GM11168 (cell line): Measurements from ENCODE around the gene JPT2.
"Not testable (repeated sequence)": the region's sequence is repeated elsewhere in the genome, so short reads cannot be mapped to it uniquely, and the experiment has no call there.

ENCODE experiments used
- in situ Hi-C: fragments of 300-500 bp; cut with MboI; formaldehyde crosslinking; loops from one replicate; pipeline ENCODE4 v1.12.0; 2022; ENCODE audit warnings: low sequenced_read_pairs; ENCODE audit not compliant: unreplicated experiment

JPT2 gene

GRCh38 chr16:1705688-1706385, 27.8 kb downstream of the JPT2 start, which contains the start of gene MAPK8IP3:
MAPK8IP3 (plus strand) TSS chr16:1706195; CDS start chr16:1706340, 145 bp downstream.
- in situ Hi-C loops = no loop called here

GRCh38 chr16:1706386-1707192, 28.5 kb downstream of the JPT2 start:
- in situ Hi-C loops = no loop called here

- in situ Hi-C loops = no loop called here
Observed at GRCh38 chr16:1707193-1707790, 29.2 kb downstream of the JPT2 start.

GRCh38 chr16:1708083-1708767, 30.1 kb downstream of the JPT2 start:
- in situ Hi-C loops = no loop called here

- in situ Hi-C loops = no loop called here
Observed at GRCh38 chr16:1708768-1709180, 30.7 kb downstream of the JPT2 start.

- in situ Hi-C loops = no loop called here
Observed at GRCh38 chr16:1709356-1709755, 31.3 kb downstream of the JPT2 start.

GRCh38 chr16:1710811-1711507, 32.9 kb downstream of the JPT2 start:
- in situ Hi-C loops = no loop called here

- in situ Hi-C loops = no loop called here
Observed at GRCh38 chr16:1712791-1713261, 34.7 kb downstream of the JPT2 start.

- in situ Hi-C loops = no loop called here
Observed at GRCh38 chr16:1713331-1713730, 35.3 kb downstream of the JPT2 start.

GRCh38 chr16:1713933-1714332, 35.9 kb downstream of the JPT2 start:
- in situ Hi-C loops = no loop called here

GRCh38 chr16:1715220-1715619, 37.1 kb downstream of the JPT2 start:
- in situ Hi-C loops = no loop called here

GRCh38 chr16:1718236-1718635, 40.2 kb downstream of the JPT2 start:
- in situ Hi-C loops = not testable (repeated sequence)

GRCh38 chr16:1719559-1720229, 41.6 kb downstream of the JPT2 start:
- in situ Hi-C loops = not testable (repeated sequence)

GRCh38 chr16:1721372-1721771, 43.3 kb downstream of the JPT2 start:
- in situ Hi-C loops = no loop called here

GRCh38 chr16:1723450-1724147, 45.5 kb downstream of the JPT2 start:
- in situ Hi-C loops = no loop called here

- in situ Hi-C loops = no loop called here
Observed at GRCh38 chr16:1724491-1724890, 46.4 kb downstream of the JPT2 start.

- in situ Hi-C loops = no loop called here
Observed at GRCh38 chr16:1726661-1727502, 48.8 kb downstream of the JPT2 start.
